GM23248 (cell line): ENCODE measurements around the gene FAM117B. TPM values are rescaled to one million over a fixed set of nuclear protein-coding genes. Genes with fewer than 3 reads are reported as not detected.
A peak's percentile ranks its signal among the peaks of the same experiment; 100 is the strongest.

ENCODE experiments used
- DNase-seq: peaks from one replicate; pipeline ENCODE4 v3.0.0-alpha.2; 2015
- H2AFZ ChIP-seq: fragments of 200-600 bp; sonication (generic); 2 replicates; pipeline ENCODE4 v1.6.1; 2016; ENCODE audit warnings: antibody characterized with exemption
- H3F3A ChIP-seq: fragments of 200-600 bp; sonication (generic); 2 replicates; pipeline ENCODE4 v1.6.1; 2016; ENCODE audit warnings: mild to moderate bottlenecking, antibody characterized with exemption, mixed run types; ENCODE audit not compliant: insufficient read depth
- H3K27ac ChIP-seq: fragments of 200-600 bp; sonication (generic); 2 replicates; pipeline ENCODE4 v1.5.1; 2016; ENCODE audit warnings: mild to moderate bottlenecking
- H3K27me3 ChIP-seq: fragments of 200-600 bp; sonication (generic); replicated peaks from 2 replicates; pipeline ENCODE4 v1.6.1; 2016; ENCODE audit warnings: mild to moderate bottlenecking; ENCODE audit not compliant: insufficient read depth
- H3K36me3 ChIP-seq: fragments of 200-600 bp; sonication (generic); 2 replicates; pipeline ENCODE4 v1.6.1; 2016; ENCODE audit warnings: low read depth, mild to moderate bottlenecking
- H3K4me1 ChIP-seq: fragments of 200-600 bp; sonication (generic); 2 replicates; pipeline ENCODE4 v1.6.1; 2016; ENCODE audit warnings: mild to moderate bottlenecking; ENCODE audit not compliant: insufficient read depth
- H3K4me2 ChIP-seq: fragments of 200-600 bp; sonication (generic); one replicate; pipeline ENCODE4 v1.6.1; 2016; ENCODE audit warnings: mild to moderate bottlenecking; ENCODE audit not compliant: unreplicated experiment
- H3K4me3 ChIP-seq: fragments of 200-600 bp; sonication (generic); 2 replicates; pipeline ENCODE4 v1.5.1; 2016; ENCODE audit warnings: mild to moderate bottlenecking
- H3K79me2 ChIP-seq: fragments of 200-600 bp; sonication (generic); 2 replicates; pipeline ENCODE4 v1.6.1; 2016; ENCODE audit warnings: mild to moderate bottlenecking; ENCODE audit not compliant: insufficient read depth
- H3K9ac ChIP-seq: fragments of 200-600 bp; sonication (generic); 2 replicates; pipeline ENCODE4 v1.6.1; 2016; ENCODE audit warnings: mild to moderate bottlenecking
- H3K9me2 ChIP-seq: fragments of 200-600 bp; sonication (generic); 2 replicates; pipeline ENCODE4 v1.6.1; 2016; ENCODE audit warnings: mixed run types, mild to moderate bottlenecking, moderate library complexity; ENCODE audit not compliant: insufficient read depth
- H3K9me3 ChIP-seq: fragments of 200-600 bp; sonication (generic); one replicate; pipeline ENCODE4 v1.6.1; 2017; ENCODE audit warnings: low read depth
- H4K20me1 ChIP-seq: fragments of 200-600 bp; sonication (generic); 2 replicates; pipeline ENCODE4 v1.6.0; 2016; ENCODE audit not compliant: insufficient read depth
- EZH2 ChIP-seq: fragments of 200-600 bp; sonication (generic); IDR thresholded peaks from 2 replicates; pipeline ENCODE4 v1.6.1; 2018; ENCODE audit warnings: antibody characterized with exemption, mild to moderate bottlenecking; ENCODE audit not compliant: insufficient read depth, poor library complexity, severe bottlenecking
- EZH2phosphoT487 ChIP-seq: fragments of 200-600 bp; sonication (generic); IDR thresholded peaks from 2 replicates; pipeline ENCODE4 v1.6.1; 2018; ENCODE audit warnings: antibody characterized with exemption, moderate library complexity, mild to moderate bottlenecking, low read depth; ENCODE audit not compliant: insufficient read depth
- WGBS, 2 experiments: methylation state at CpG; one replicate each; pipeline ENCODE4 v1.1.6; 2015 to 2017; ENCODE audit warnings: low lambda C conversion rate in 2 of 2, low coverage in 1 of 2; ENCODE audit errors: missing lambda C conversion rate in 2 of 2; 5-methylcytosine and 5-hydroxymethylcytosine counted together
- in situ Hi-C: fragments of 300-500 bp; cut with MboI; formaldehyde crosslinking; loops from 2 replicates; pipeline ENCODE4 v1.15.0; 2020
- polyA plus RNA-seq: library from polyadenylated mRNA; unstranded; fragments of >200 nt; fragmentation: Nextera tagmentation; extraction: Ambion mirVana; gene quantifications from 2 replicates; pipeline ENCODE4 v1.2.1, GENCODE V29; 2016
- total RNA-seq: library from RNA; depleted of rRNA; stranded (reverse); fragments of >200 nt; shearing (Covaris generic); gene quantifications from 2 replicates; pipeline ENCODE4 v1.2.3, GENCODE V29; 2014

The FAM117B gene
- total and polyA plus RNA-seq, 2 experiments from 2014 or later, result 1.1 to 1.2 TPM

DNA sequence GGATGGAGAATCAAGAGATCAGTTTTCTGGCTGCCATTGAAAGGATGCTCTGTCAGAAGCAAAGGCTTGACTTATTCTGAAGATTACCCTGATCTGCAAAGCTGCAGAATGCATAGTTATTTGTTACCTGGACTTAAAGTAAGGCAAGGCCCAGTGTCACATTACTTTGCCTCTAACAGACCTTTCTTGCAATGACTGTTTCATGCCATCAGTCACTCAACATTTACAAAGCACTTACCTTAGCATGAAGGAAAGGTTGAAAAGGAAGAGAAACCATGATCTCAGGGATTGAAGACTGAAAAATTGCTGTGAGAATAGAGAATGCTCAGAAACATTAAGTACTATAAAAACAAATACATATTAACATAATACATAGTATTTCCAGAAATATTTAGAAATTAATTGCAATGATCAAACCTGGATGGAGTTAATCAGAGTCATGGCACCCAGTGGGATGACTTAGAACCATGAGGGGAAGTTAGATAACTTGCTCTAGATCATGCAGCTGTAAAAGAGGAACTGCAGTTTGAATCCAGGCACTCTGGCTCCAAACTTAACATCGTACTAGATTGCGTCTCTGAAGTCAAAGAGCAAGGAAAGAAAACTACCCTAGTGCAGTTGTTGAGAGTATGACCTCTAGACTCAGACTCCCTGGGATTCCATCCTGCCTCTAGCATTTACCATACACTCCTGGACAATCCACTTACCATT is 26.5 kb upstream of the FAM117B start:
- 94 to 100% methylated on average over 2 of the region's 2 CpGs for WGBS, 2 experiments
- in situ Hi-C loops, result no loop called here
- no peak overlapping the region for H3K4me2 ChIP-seq

GRCh38 chr2:202609381-202610145 is 25.2 kb upstream of the FAM117B start:
- Histone ChIP-seq H3K9me3 (no peaks in the 10 kb centered on the region), H3K4me2 (no peak overlapping the region), H3K79me2 (no peaks in the 10 kb centered on the region), H3K36me3 (no peaks in the 10 kb centered on the region), H3K9me2 (no peaks in the 10 kb centered on the region), H3K4me3 (no peak overlapping the region), H3F3A (no peaks in the 10 kb centered on the region), H3K9ac (no peak overlapping the region), H2AFZ (0 out of 2 replicates have a peak overlapping the region, but pooled peaks have one; percentile 12), H3K27ac (no peak overlapping the region; the same call in 1 of the 2 replicates), H4K20me1 (no peaks in the 10 kb centered on the region), H3K27me3 (no peaks in the 10 kb centered on the region), H3K4me1 (no peaks in the 10 kb centered on the region)
- in situ Hi-C loops, result no loop called here
- WGBS, 2 experiments, result 35 to 40% methylated on average over 3 of the region's 3 CpGs
- peak; percentile 45 for DNase-seq
- TF ChIP-seq EZH2 (no peak), EZH2phosphoT487 (no peak)

More for the DNA sequence above, 26.5 kb upstream of the FAM117B start:
- Histone ChIP-seq H3K4me1 (no peaks in the 10 kb centered on the region), H4K20me1 (no peaks in the 10 kb centered on the region), H2AFZ (no peak overlapping the region), H3K9me2 (no peaks in the 10 kb centered on the region), H3K9me3 (no peaks in the 10 kb centered on the region), H3K4me3 (no peak overlapping the region), H3F3A (no peaks in the 10 kb centered on the region), H3K79me2 (no peaks in the 10 kb centered on the region), H3K27ac (no peak overlapping the region), H3K36me3 (no peaks in the 10 kb centered on the region), H3K27me3 (no peaks in the 10 kb centered on the region), H3K9ac (no peak overlapping the region)
- no peak for DNase-seq
- TF ChIP-seq EZH2 (no peak), EZH2phosphoT487 (no peak)

DNA sequence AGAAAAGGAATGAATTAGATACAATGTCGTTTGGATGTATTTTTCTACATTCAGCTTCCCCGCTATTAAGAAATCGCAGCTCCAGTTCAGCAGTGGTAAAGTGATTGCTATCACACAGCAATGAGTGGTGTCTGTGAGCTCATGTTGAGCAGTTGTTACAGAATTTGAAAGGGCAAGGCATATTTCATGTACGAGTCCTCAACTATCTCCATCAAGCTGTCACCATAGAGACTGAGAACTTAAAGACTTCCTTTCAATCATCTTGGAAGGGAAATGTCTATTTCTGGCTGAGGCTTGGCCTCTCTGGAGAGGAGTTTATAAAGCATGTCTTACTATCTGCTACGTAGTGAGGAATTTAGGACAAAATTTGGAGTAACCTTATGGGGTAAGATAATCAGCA is 24.4 kb upstream of the FAM117B start:
- H3K27ac ChIP-seq, result no peak overlapping the region
- no peaks in the 10 kb centered on the region for H3K27me3 ChIP-seq
- H3K4me2 ChIP-seq, result no peak overlapping the region
- in situ Hi-C loops, result no loop called here
- H3K9me3 ChIP-seq, result no peaks in the 10 kb centered on the region
- H4K20me1 ChIP-seq, result no peaks in the 10 kb centered on the region
- no peak overlapping the region for H2AFZ ChIP-seq
- no peaks in the 10 kb centered on the region for H3F3A ChIP-seq
- no peaks in the 10 kb centered on the region for H3K36me3 ChIP-seq
- no peaks in the 10 kb centered on the region for H3K79me2 ChIP-seq
- WGBS, 2 experiments, result 75 to 76% methylated on average over 5 of the region's 5 CpGs
- H3K4me3 ChIP-seq, result no peak overlapping the region
- H3K9ac ChIP-seq, result no peak overlapping the region
- no peak for DNase-seq
- no peaks in the 10 kb centered on the region for H3K9me2 ChIP-seq
- TF ChIP-seq EZH2 (no peak), EZH2phosphoT487 (no peak)
- no peaks in the 10 kb centered on the region for H3K4me1 ChIP-seq

DNA sequence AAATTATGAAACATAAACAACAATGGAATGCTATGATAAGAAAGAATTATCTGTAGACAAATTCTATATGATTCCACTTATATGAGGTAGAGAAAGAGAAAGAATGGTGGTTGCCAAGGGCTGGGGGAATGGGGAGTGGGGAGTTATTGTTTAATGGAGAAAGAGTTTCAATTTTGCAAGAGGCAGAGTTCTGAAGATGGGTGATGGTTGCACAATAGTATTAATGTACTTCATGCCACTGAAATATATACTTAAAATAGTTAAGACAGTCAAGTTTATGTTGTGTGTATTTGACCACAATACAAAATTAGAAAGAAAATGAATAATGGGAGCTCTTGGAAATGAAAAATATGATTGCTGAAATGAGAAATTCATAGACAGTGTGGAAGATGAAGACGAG is 22.6 kb upstream of the FAM117B start:
- Histone ChIP-seq H3K27ac (no peak overlapping the region), H3F3A (no peaks in the 10 kb centered on the region), H3K9me2 (no peaks in the 10 kb centered on the region), H4K20me1 (no peaks in the 10 kb centered on the region), H3K4me3 (no peak overlapping the region), H3K79me2 (no peaks in the 10 kb centered on the region), H3K9ac (no peak overlapping the region), H3K4me1 (no peaks in the 10 kb centered on the region), H3K36me3 (no peaks in the 10 kb centered on the region), H3K4me2 (no peak overlapping the region), H3K27me3 (no peaks in the 10 kb centered on the region), H3K9me3 (no peaks in the 10 kb centered on the region), H2AFZ (no peak overlapping the region)
- DNase-seq, result no peak
- WGBS, 2 experiments, result 86 to 96% methylated on average over 1 of the region's 1 CpG
- TF ChIP-seq EZH2phosphoT487 (no peak), EZH2 (no peak)
- in situ Hi-C loops, result no loop called here
